A673 (cell line): ENCODE data around the gene LRRN2.

Experiments used
- CTCF ChIP-seq: fragments of 300-800, 200-600 bp; sonication (generic); conservative IDR thresholded peaks from 2 replicates; pipeline ENCODE4 v1.5.1; 2017; ENCODE audit warnings: low read depth, mild to moderate bottlenecking, antibody characterized with exemption, low read length, moderate library complexity, mixed read lengths
- EZH2 ChIP-seq: fragments of 200-600 bp; sonication (generic); IDR thresholded peaks from 2 replicates; pipeline ENCODE4 v1.6.1; 2017; ENCODE audit warnings: borderline replicate concordance, low read depth, mild to moderate bottlenecking, mixed read lengths, antibody characterized with exemption, low read length; ENCODE audit not compliant: poor library complexity, severe bottlenecking

DNA sequence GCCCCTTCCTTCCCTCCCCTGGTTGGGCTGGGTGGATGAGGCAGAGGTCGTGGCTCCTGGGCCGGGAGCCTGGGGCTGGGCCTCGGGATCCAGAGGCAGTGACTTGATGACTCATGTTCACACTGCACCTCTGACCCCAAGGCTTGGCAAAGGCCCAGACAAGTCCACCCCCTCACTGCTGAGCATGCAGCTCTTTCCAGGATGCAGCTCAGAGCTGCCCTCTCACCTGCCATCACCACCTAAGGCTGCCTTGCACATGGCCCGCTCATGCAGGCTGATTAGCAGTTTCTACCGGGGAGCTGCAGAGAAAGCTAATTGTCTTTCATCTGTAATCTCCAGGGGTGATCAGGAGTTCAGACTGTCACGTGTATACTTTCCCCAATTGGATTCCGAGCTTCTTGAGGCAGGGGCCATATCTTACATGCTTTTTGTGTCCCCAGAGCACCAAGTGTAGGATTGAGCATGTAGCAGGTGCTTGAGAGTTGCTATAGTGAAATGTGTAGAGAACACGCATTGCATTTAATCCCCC is 62.1 kb downstream of the LRRN2 start:
- TF ChIP-seq CTCF = no peak
- TF ChIP-seq EZH2 = no peak
